H9 (cell line): ENCODE measurements around the gene PRRC1. TPM values are rescaled to one million over a fixed set of nuclear protein-coding genes. Genes with fewer than 3 reads are reported as not detected.

Experiments used
- DNase-seq: peaks from one replicate; pipeline ENCODE4 v3.0.0-alpha.2; 2017
- H2AFZ ChIP-seq: one replicate; pipeline ENCODE4 v1.6.1; 2013; ENCODE audit warnings: mild to moderate bottlenecking, low read length, control low read depth, moderate library complexity
- H2AK5ac ChIP-seq: 2 replicates; pipeline ENCODE4 v1.6.1; 2013; ENCODE audit warnings: low read length, control low read depth, mixed read lengths; ENCODE audit not compliant: insufficient read length
- H2BK120ac ChIP-seq: one replicate; pipeline ENCODE4 v1.6.1; 2013; ENCODE audit warnings: low read depth, mild to moderate bottlenecking, low read length, control low read depth, inconsistent platforms; ENCODE audit not compliant: poor library complexity, severe bottlenecking
- H2BK12ac ChIP-seq: 2 replicates; pipeline ENCODE4 v1.6.1; 2013; ENCODE audit warnings: low read length, control low read depth, mixed read lengths, low read depth; ENCODE audit not compliant: insufficient read length
- H2BK15ac ChIP-seq: 2 replicates; pipeline ENCODE4 v1.6.1; 2013; ENCODE audit warnings: low read depth, low read length, control low read depth
- H2BK20ac ChIP-seq: one replicate; pipeline ENCODE4 v1.6.1; 2013; ENCODE audit warnings: low read depth, mild to moderate bottlenecking, low read length, control low read depth, inconsistent platforms; ENCODE audit not compliant: poor library complexity, severe bottlenecking
- H2BK5ac ChIP-seq: 2 replicates; pipeline ENCODE4 v1.6.1; 2013; ENCODE audit warnings: low read length, control low read depth, mixed read lengths; ENCODE audit not compliant: insufficient read length
- H3K14ac ChIP-seq: 2 replicates; pipeline ENCODE4 v1.6.1; 2013; ENCODE audit warnings: low read length, control low read depth; ENCODE audit not compliant: insufficient read depth
- H3K18ac ChIP-seq: 2 replicates; pipeline ENCODE4 v1.6.1; 2013; ENCODE audit warnings: low read depth, mild to moderate bottlenecking, mixed read lengths, low read length, control low read depth; ENCODE audit not compliant: insufficient read length
- H3K23ac ChIP-seq: 2 replicates; pipeline ENCODE4 v1.6.1; 2013; ENCODE audit warnings: low read length, control low read depth, mixed read lengths, low read depth; ENCODE audit not compliant: insufficient read length
- H3K23me2 ChIP-seq: 2 replicates; pipeline ENCODE4 v1.6.1; 2013; ENCODE audit warnings: low read depth, mild to moderate bottlenecking, mixed read lengths, low read length, control low read depth; ENCODE audit not compliant: insufficient read length, poor library complexity, severe bottlenecking
- H3K27ac ChIP-seq: 2 replicates; pipeline ENCODE4 v1.5.1; 2013; ENCODE audit warnings: low read length, control low read depth, mixed read lengths, low read depth; ENCODE audit not compliant: insufficient read length
- H3K27me3 ChIP-seq: 2 replicates; pipeline ENCODE4 v1.6.1; 2013; ENCODE audit warnings: low read length, control low read depth, inconsistent platforms; ENCODE audit not compliant: insufficient read depth
- H3K4ac ChIP-seq: 2 replicates; pipeline ENCODE4 v1.6.1; 2013; ENCODE audit warnings: low read depth, mild to moderate bottlenecking, control low read depth, inconsistent platforms, low read length, moderate library complexity
- H3K4me1 ChIP-seq: 2 replicates; pipeline ENCODE4 v1.6.1; 2013; ENCODE audit warnings: low read length, control low read depth, inconsistent platforms; ENCODE audit not compliant: insufficient read depth
- H3K4me2 ChIP-seq: 2 replicates; pipeline ENCODE4 v1.6.1; 2013; ENCODE audit warnings: low read length, control low read depth, mixed read lengths; ENCODE audit not compliant: insufficient read length, insufficient read depth
- H3K56ac ChIP-seq: 2 replicates; pipeline ENCODE4 v1.6.1; 2013; ENCODE audit warnings: low read depth, mild to moderate bottlenecking, mixed read lengths, low read length, control low read depth; ENCODE audit not compliant: insufficient read length
- H3K79me1 ChIP-seq: 2 replicates; pipeline ENCODE4 v1.6.1; 2013; ENCODE audit warnings: low read depth, mild to moderate bottlenecking, moderate library complexity, low read length, control low read depth, inconsistent platforms; ENCODE audit not compliant: insufficient read depth, poor library complexity, severe bottlenecking
- H3K79me2 ChIP-seq: 2 replicates; pipeline ENCODE4 v1.6.1; 2013; ENCODE audit warnings: low read length, control low read depth, inconsistent platforms; ENCODE audit not compliant: insufficient read depth
- H3K9ac ChIP-seq: 2 replicates; pipeline ENCODE4 v1.6.1; 2013; ENCODE audit warnings: low read length, control low read depth, mixed read lengths; ENCODE audit not compliant: insufficient read length; ENCODE audit errors: extremely low read depth
- H3K9me3 ChIP-seq: one replicate; pipeline ENCODE4 v1.6.1; 2013; ENCODE audit warnings: low read depth, low read length, inconsistent platforms; ENCODE audit not compliant: control insufficient read depth
- H3T11ph ChIP-seq: one replicate; pipeline ENCODE4 v1.6.1; 2013; ENCODE audit warnings: mild to moderate bottlenecking, low read length, control low read depth, inconsistent platforms
- H4K20me1 ChIP-seq: one replicate; pipeline ENCODE4 v1.6.1; 2013; ENCODE audit not compliant: control insufficient read depth, insufficient read length, insufficient read depth
- H4K5ac ChIP-seq: 2 replicates; pipeline ENCODE4 v1.6.1; 2013; ENCODE audit warnings: low read depth, mild to moderate bottlenecking, mixed read lengths, low read length, control low read depth; ENCODE audit not compliant: insufficient read length
- H4K8ac ChIP-seq: replicated peaks from 2 replicates; pipeline ENCODE4 v1.6.1; 2013; ENCODE audit warnings: low read length, control low read depth, mixed read lengths, low read depth; ENCODE audit not compliant: insufficient read length
- H4K91ac ChIP-seq: 2 replicates; pipeline ENCODE4 v1.6.1; 2013; ENCODE audit warnings: low read depth, mild to moderate bottlenecking, moderate library complexity, mixed read lengths, low read length, control low read depth; ENCODE audit not compliant: insufficient read length
- H3K27ac Mint-ChIP-seq, 3 experiments: 2 replicates in 2 of 3; 3 replicates in 1 of 3; pipeline ENCODE4 v1.8.0; 2020 to 2021; ENCODE audit warnings: mixed read lengths in 3 of 3, mild to moderate bottlenecking in 1 of 3, moderate library complexity in 1 of 3
- H3K27me3 Mint-ChIP-seq: 2 replicates; pipeline ENCODE4 v1.8.0; 2021; ENCODE audit warnings: low read depth, mild to moderate bottlenecking, moderate library complexity, mixed read lengths
- H3K36me3 Mint-ChIP-seq, 3 experiments: 2 replicates in 2 of 3; 3 replicates in 1 of 3; pipeline ENCODE4 v1.8.0; 2020 to 2021; ENCODE audit warnings: low read depth in 3 of 3, mixed read lengths in 3 of 3; ENCODE audit not compliant: insufficient read depth in 1 of 3
- H3K4me1 Mint-ChIP-seq, 2 experiments: 2 replicates each; pipeline ENCODE4 v1.8.0; 2020; ENCODE audit warnings: mixed read lengths in 2 of 2
- H3K4me3 Mint-ChIP-seq, 2 experiments: 2 replicates in 1 of 2; 3 replicates in 1 of 2; pipeline ENCODE4 v1.8.0; 2020 to 2021; ENCODE audit warnings: mild to moderate bottlenecking in 2 of 2, mixed read lengths in 2 of 2, moderate library complexity in 1 of 2
- H3K9me3 Mint-ChIP-seq, 2 experiments: 2 replicates in 1 of 2; 3 replicates in 1 of 2; pipeline ENCODE4 v1.8.0; 2020; ENCODE audit warnings: mild to moderate bottlenecking in 2 of 2, mixed read lengths in 2 of 2, moderate library complexity in 1 of 2
- CTCF ChIP-seq: fragments of 200-600 bp; sonication (generic); conservative IDR thresholded peaks from 3 replicates; pipeline ENCODE4 v1.8.0; 2021; ENCODE audit warnings: antibody characterized with exemption, mild to moderate bottlenecking
- WGBS: extraction: QIAGEN DNeasy Blood & Tissue Kit; methylation state at CpG from one replicate; pipeline ENCODE4 v1.1.7; 2013; ENCODE audit warnings: missing lambda C conversion rate, low lambda C conversion rate, mixed read lengths; ENCODE audit not compliant: insufficient read length; ENCODE audit errors: extremely low coverage; 5-methylcytosine and 5-hydroxymethylcytosine counted together
- total RNA-seq: library from RNA; stranded (reverse); gene quantifications from 2 replicates; pipeline ENCODE4 v1.2.1, GENCODE V29; 2021

Gene PRRC1
- total RNA-seq, 1 experiment from 2014 or later, result 70.7 TPM

DNA sequence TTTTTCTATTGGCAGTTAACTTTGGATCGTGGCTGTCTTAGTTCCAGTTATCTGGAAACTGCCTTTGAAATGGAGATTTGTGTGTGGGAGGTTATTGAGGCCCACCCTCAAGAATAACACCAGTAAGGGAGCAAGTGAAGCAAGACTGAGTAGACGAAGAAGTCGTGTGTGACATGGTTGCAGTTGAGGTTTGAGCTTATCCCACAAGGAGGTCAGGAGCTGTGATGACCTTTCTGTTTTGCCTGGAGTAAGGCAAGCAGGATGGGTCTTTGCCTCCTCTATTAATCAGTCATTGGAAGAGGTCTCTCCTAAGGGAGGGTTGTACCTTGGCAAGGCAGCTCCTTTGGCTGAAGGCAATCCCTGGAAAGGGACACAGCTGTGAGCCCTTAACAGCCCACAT lies 81.9 kb downstream of the PRRC1 start:
- no peak overlapping the region for H3K4me2 ChIP-seq
- Mint-ChIP-seq H3K4me3 (no peak overlapping the region), H3K9me3 (no peaks in the 10 kb centered on the region), H3K36me3 (no peaks in the 10 kb centered on the region), H3K4me1 (peaks cover 25 to 26% of the 10 kb centered on the region in 2 experiments), H3K27me3 (no peaks in the 10 kb centered on the region; the same call in 1 of the 2 replicates), H3K27ac (no peak overlapping the region)
- no peak overlapping the region for H2AK5ac ChIP-seq
- no peak overlapping the region for H3K18ac ChIP-seq
- no peak overlapping the region for H4K8ac ChIP-seq
- no peak overlapping the region for H3K56ac ChIP-seq
- no peak overlapping the region for H2BK12ac ChIP-seq
- no peak for TF ChIP-seq CTCF
- H3K79me2 ChIP-seq, result no peaks in the 10 kb centered on the region
- no CpG with 5 or more reads among the region's 3 CpGs for WGBS
- DNase-seq, result no peak
- H4K5ac ChIP-seq, result no peak overlapping the region
- no peaks in the 10 kb centered on the region for H3K27me3 ChIP-seq
- H3K14ac ChIP-seq, result no peak overlapping the region
- no peaks in the 10 kb centered on the region for H3K9me3 ChIP-seq
- H3K23ac ChIP-seq, result no peak overlapping the region
- no peak overlapping the region for H3T11ph ChIP-seq
- H4K91ac ChIP-seq, result no peak overlapping the region
- H4K20me1 ChIP-seq, result no peaks in the 10 kb centered on the region
- H3K9ac ChIP-seq, result no peak overlapping the region
- no peak overlapping the region for H2BK5ac ChIP-seq
- H2BK20ac ChIP-seq, result no peak overlapping the region
- H3K23me2 ChIP-seq, result no peaks in the 10 kb centered on the region
- no peak overlapping the region for H2BK120ac ChIP-seq
- H3K4me1 ChIP-seq, result peaks cover 8% of the 10 kb centered on the region; the same call in 1 of the 2 replicates
- H3K79me1 ChIP-seq, result no peaks in the 10 kb centered on the region
- H2AFZ ChIP-seq, result no peak overlapping the region
- no peak overlapping the region for H2BK15ac ChIP-seq
- no peak overlapping the region for H3K4ac ChIP-seq
- H3K27ac ChIP-seq, result no peak overlapping the region
